Measurements from ENCODE around the gene MIER2.

DNA sequence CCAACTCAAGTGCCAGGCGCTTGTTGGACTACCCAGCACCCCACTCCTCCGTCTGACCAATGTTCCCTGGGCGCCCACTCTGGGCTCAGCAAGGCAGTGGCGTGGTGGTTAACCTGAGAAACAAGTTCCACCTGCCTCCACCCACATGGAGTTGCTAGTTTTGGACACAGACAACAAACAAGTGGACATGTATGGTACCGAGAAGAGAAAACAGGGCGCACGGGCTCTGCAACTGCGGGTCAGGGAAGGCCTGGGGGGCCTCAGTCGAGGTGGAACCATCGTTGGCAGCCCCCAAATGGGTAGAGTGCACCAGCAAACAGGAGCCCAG, 2.5 kb downstream of the MIER2 start:
- TF ChIP-seq, protein P1, sequence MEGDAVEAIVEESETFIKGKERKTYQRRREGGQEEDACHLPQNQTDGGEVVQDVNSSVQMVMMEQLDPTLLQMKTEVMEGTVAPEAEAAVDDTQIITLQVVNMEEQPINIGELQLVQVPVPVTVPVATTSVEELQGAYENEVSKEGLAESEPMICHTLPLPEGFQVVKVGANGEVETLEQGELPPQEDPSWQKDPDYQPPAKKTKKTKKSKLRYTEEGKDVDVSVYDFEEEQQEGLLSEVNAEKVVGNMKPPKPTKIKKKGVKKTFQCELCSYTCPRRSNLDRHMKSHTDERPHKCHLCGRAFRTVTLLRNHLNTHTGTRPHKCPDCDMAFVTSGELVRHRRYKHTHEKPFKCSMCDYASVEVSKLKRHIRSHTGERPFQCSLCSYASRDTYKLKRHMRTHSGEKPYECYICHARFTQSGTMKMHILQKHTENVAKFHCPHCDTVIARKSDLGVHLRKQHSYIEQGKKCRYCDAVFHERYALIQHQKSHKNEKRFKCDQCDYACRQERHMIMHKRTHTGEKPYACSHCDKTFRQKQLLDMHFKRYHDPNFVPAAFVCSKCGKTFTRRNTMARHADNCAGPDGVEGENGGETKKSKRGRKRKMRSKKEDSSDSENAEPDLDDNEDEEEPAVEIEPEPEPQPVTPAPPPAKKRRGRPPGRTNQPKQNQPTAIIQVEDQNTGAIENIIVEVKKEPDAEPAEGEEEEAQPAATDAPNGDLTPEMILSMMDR (IDR thresholded peaks at IDR 0.05): no peak
- TF ChIP-seq POLR2A (IDR thresholded peaks at IDR 0.05) (no peak), EP300 (IDR thresholded peaks at IDR 0.05) (no peak), POLR2AphosphoS5 (IDR thresholded peaks at IDR 0.05) (no peak)

Data from sigmoid colon (tissue), 4 donors.